K562 (cell line): ENCODE data around the gene TREM1. TPM values are rescaled to one million over a fixed set of nuclear protein-coding genes. Genes with fewer than 3 reads are reported as not detected.

Experiments
- ATAC-seq: fragments of 200-7000 bp; cut with Tn5 transposase; 3 replicates; pipeline ENCODE4 v1.9.1; 2020; ENCODE audit warnings: moderate library complexity
- BruUV-seq: library from RNA; stranded (reverse); fragments of 400-500 nt; replicated peaks from 2 replicates; lab custom pipeline; 2021; lab: Mats Ljungman, UMichigan
- CTCF ChIA-PET: fragments of 300-600 bp; formaldehyde crosslinking; extraction: SDS; loops from one replicate; lab custom pipeline; 2021; ENCODE audit warnings: low intra/inter-chr PET ratio; lab: Yijun Ruan, JAX
- POLR2A ChIA-PET: fragments of 300-600, 350-650 bp; sonication (Branson Sonifier 250); formaldehyde crosslinking; extraction: SDS; loops from one replicate; lab custom pipeline; 2021; ENCODE audit warnings: antibody characterized with exemption, inconsistent platforms; lab: Yijun Ruan, JAX
- DNase-seq, 4 experiments: peaks; one replicate each; pipeline versions ENCODE4 v3.0.0 to v3.0.0-alpha.2; 2011 to 2018; ENCODE audit warnings: low spot score in 3 of 4, mixed read lengths in 3 of 4; ENCODE audit errors: extremely low read depth in 1 of 4
- FAIRE-seq: peaks from 2 replicates; lab custom pipeline; 2011; peaks lifted over from hg19 to GRCh38; lab: Jason Lieb, UNC
- H2AFZ ChIP-seq: 2 replicates; pipeline ENCODE4 v1.6.0; 2011; ENCODE audit warnings: low read depth, low read length, control low read depth, inconsistent platforms
- H3K27ac ChIP-seq: fragments of 200-600 bp; 3 replicates; pipeline ENCODE4 v1.8.0; 2011; ENCODE audit warnings: low read depth, mild to moderate bottlenecking, control low read depth, inconsistent platforms, low read length, moderate library complexity, mixed read lengths; ENCODE audit errors: extremely low read depth
- H3K27me3 ChIP-seq, 2 experiments: fragments of 300-600 bp in 1 of 2; 2 replicates in 1 of 2; 3 replicates in 1 of 2; pipeline versions ENCODE4 v1.6.0 to v1.8.0; 2011; ENCODE audit warnings: inconsistent platforms in 2 of 2, low read length in 2 of 2, mild to moderate bottlenecking in 1 of 2, mixed read lengths in 1 of 2, moderate library complexity in 1 of 2; ENCODE audit not compliant: control insufficient read depth in 2 of 2, insufficient read depth in 2 of 2
- H3K36me3 ChIP-seq: fragments of 300-600 bp; 3 replicates; pipeline ENCODE4 v1.8.0; 2011; ENCODE audit warnings: mild to moderate bottlenecking, low read length, inconsistent platforms; ENCODE audit not compliant: control insufficient read depth, insufficient read depth
- H3K4me1 ChIP-seq, 2 experiments: fragments of 200-600 bp in 1 of 2; replicated peaks in 1 of 2; 2 replicates in 1 of 2; 3 replicates in 1 of 2; pipeline versions ENCODE4 v1.5.1 to v1.8.0; 2011; ENCODE audit warnings: inconsistent platforms in 2 of 2, low read length in 2 of 2, mild to moderate bottlenecking in 1 of 2, mixed read lengths in 1 of 2, moderate library complexity in 1 of 2; ENCODE audit not compliant: control insufficient read depth in 2 of 2, insufficient read depth in 2 of 2
- H3K4me2 ChIP-seq: 2 replicates; pipeline ENCODE4 v1.6.1; 2011; ENCODE audit warnings: low read length, control low read depth, inconsistent platforms, mixed read lengths; ENCODE audit not compliant: insufficient read depth
- H3K4me3 ChIP-seq: fragments of 200-600 bp; sonication (generic), shearing (Covaris generic); 2 replicates; pipeline ENCODE4 v1.5.1; 2016; ENCODE audit warnings: control low read depth, inconsistent platforms
- H3K79me2 ChIP-seq: fragments of 200-600 bp; 3 replicates; pipeline ENCODE4 v1.8.0; 2011; ENCODE audit warnings: low read length, inconsistent platforms; ENCODE audit not compliant: control insufficient read depth, insufficient read depth
- H3K9ac ChIP-seq, 2 experiments: 2 replicates each; pipeline versions ENCODE4 v1.6.0 to v1.6.1; 2011; ENCODE audit warnings: low read depth in 2 of 2, low read length in 2 of 2, control low read depth in 1 of 2, inconsistent platforms in 1 of 2, mild to moderate bottlenecking in 1 of 2, mixed read lengths in 1 of 2; ENCODE audit not compliant: insufficient read depth in 1 of 2
- H3K9me1 ChIP-seq: one replicate; pipeline ENCODE4 v1.6.0; 2011; ENCODE audit warnings: inconsistent platforms, mild to moderate bottlenecking, low read length, moderate library complexity; ENCODE audit not compliant: control insufficient read depth, insufficient read depth
- H3K9me3 ChIP-seq: replicated peaks from 2 replicates; pipeline ENCODE4 v1.5.1; 2011; ENCODE audit warnings: low read depth, low read length, inconsistent platforms; ENCODE audit not compliant: control insufficient read depth, insufficient read depth
- H4K20me1 ChIP-seq: replicated peaks from 2 replicates; pipeline ENCODE4 v1.6.1; 2011; ENCODE audit warnings: low read length, inconsistent platforms, mixed read lengths; ENCODE audit not compliant: control insufficient read depth, insufficient read depth
- BRD4 ChIP-seq: fragments of 200-600 bp; sonication (generic); IDR thresholded peaks from 2 replicates; pipeline ENCODE4 v1.6.1; 2017; ENCODE audit warnings: inconsistent platforms
- CREM ChIP-seq: IDR thresholded peaks from 2 replicates; pipeline ENCODE4 v1.6.1; 2014; ENCODE audit warnings: antibody characterized with exemption, low read depth
- ETS1 ChIP-seq: conservative IDR thresholded peaks from 2 replicates; pipeline ENCODE4 v1.6.1; 2011; ENCODE audit warnings: low read depth, mild to moderate bottlenecking, low read length; ENCODE audit not compliant: control insufficient read depth
- NFE2L1 ChIP-seq: fragments of 450-650 bp; IDR thresholded peaks from 2 replicates; pipeline ENCODE4 v1.6.1; 2016; ENCODE audit warnings: missing genetic modification characterization, low read depth, mild to moderate bottlenecking, missing compliant biosample characterization, moderate library complexity, borderline replicate concordance
- SETDB1 ChIP-seq: IDR thresholded peaks from one replicate; pipeline ENCODE4 v1.6.1; 2012; ENCODE audit warnings: low read length, control low read depth, inconsistent platforms
- ZNF165 ChIP-seq: fragments of 250-450 bp; sonication (Bioruptor Pico); IDR thresholded peaks from 2 replicates; pipeline ENCODE4 v1.4.0; 2020; ENCODE audit warnings: borderline replicate concordance
- WGBS: fragments of 100-300 bp; shearing (Covaris generic); methylation state at CpG from one replicate; pipeline ENCODE4 v1.1.6; 2016; ENCODE audit warnings: low coverage, mixed read lengths; ENCODE audit not compliant: insufficient coverage; ENCODE audit errors: missing lambda C conversion rate; 5-methylcytosine and 5-hydroxymethylcytosine counted together
- in situ Hi-C: fragments of 300-500 bp; cut with MboI; formaldehyde crosslinking; loops from 4 replicates; pipeline ENCODE4 v1.15.0; 2018; ENCODE audit warnings: inconsistent platforms, mixed read lengths
- intact Hi-C: fragments of 100-400 bp; cut with micrococcal nuclease; formaldehyde crosslinking; loops from 2 replicates; pipeline ENCODE4 v1.14.2; 2022
- polyA plus RNA-seq, 8 experiments: library from polyadenylated mRNA; depleted of rRNA in 4 of 8; stranded (reverse) in 5 of 8; unstranded in 3 of 8; fragments of >200 nt; fragmentation: Nextera tagmentation in 2 of 8; fragmentation: Illumina TruSeq in 1 of 8; extraction: Ambion mirVana in 2 of 8; extraction: Trizol in 1 of 8; gene quantifications; 2 replicates each; pipeline versions ENCODE4 v1.2.1 to v1.2.3, GENCODE V29; 2011 to 2014; ENCODE audit warnings: inconsistent platforms in 1 of 8, missing spikeins in 1 of 8
- total RNA-seq, 7 experiments: library from RNA; depleted of rRNA in 6 of 7; stranded (reverse); fragments of >200 nt in 6 of 7; fragmentation: Illumina TruSeq in 2 of 7; extraction: Trizol in 2 of 7; gene quantifications; 2 replicates each; pipeline versions ENCODE4 v1.2.1 to v1.2.3, GENCODE V29; 2011 to 2021; ENCODE audit warnings: low replicate concordance in 1 of 7

TREM1 gene
- total and polyA plus RNA-seq, 9 of the 15 experiments (the other 6 are each of a cell fraction or from before 2014, with no cell fraction given): not detected

GRCh38 chr6:41315203-41315602, 28.7 kb upstream of the TREM1 start:
- BruUV-seq: no TSS peak
- DNase-seq (no peak), FAIRE-seq (no peak), ATAC-seq (no peak)
- Histone ChIP-seq H3K27ac (no peak overlapping the region), H3K36me3 (no peaks in the 10 kb centered on the region), H2AFZ (no peak overlapping the region), H3K79me2 (no peaks in the 10 kb centered on the region), H3K4me2 (no peak overlapping the region), H3K4me1 (peaks cover 8 to 16% of the 10 kb centered on the region in 2 experiments; a peak in 4 of 5 replicates), H4K20me1 (no peaks in the 10 kb centered on the region), H3K9me3 (no peaks in the 10 kb centered on the region), H3K9ac (no peak overlapping the region), H3K9me1 (no peaks in the 10 kb centered on the region), H3K4me3 (no peak overlapping the region), H3K27me3 (peaks cover 6 to 8% of the 10 kb centered on the region in 2 experiments; a peak in 4 of 5 replicates)
- intact Hi-C loops: loop anchor here (5.0 kb wide), 2 partner anchors 123 to 243 kb away; partner anchors contain the start of genes NFYA and OARD1
- in situ Hi-C loops: no loop called here
- TF ChIP-seq ETS1 (no peak), ZNF165 (no peak), CREM (no peak), SETDB1 (no peak), BRD4 (no peak), NFE2L1 (tag) (no peak)
- 0% methylated on average over 2 of the region's 2 CpGs for WGBS
- ChIA-PET POLR2A (interaction anchor here (0.7 to 1.2 kb wide), 2 partner anchors 9 to 146 kb away, joined by 3 read pairs; no protein-coding TSS in a partner anchor), CTCF (no interaction called here)
